ENCODE measurements around the gene CPPED1.

DNA sequence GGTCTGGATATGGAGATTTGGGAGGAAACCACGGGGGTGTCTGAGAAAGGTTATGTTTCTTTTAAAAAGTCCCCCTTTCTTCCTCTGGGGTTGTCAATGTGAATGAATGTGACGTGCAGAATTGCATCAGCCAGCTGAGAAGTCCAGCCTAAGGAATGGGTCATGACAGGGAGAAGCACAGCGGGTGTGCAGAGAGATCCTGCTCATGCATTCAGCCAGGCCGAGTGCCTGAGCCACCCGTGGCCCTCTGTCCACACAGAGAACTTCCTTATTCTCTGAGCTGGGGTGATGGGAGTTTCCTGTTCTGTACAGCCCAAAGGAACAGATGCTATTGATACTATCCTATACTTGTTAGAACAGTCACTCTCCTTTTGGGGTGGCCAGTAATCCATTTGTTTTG is 117.9 kb downstream of the CPPED1 start:
- TF ChIP-seq POLR2AphosphoS5 (IDR thresholded peaks at IDR 0.05): no peak
- TF ChIP-seq, protein P1, sequence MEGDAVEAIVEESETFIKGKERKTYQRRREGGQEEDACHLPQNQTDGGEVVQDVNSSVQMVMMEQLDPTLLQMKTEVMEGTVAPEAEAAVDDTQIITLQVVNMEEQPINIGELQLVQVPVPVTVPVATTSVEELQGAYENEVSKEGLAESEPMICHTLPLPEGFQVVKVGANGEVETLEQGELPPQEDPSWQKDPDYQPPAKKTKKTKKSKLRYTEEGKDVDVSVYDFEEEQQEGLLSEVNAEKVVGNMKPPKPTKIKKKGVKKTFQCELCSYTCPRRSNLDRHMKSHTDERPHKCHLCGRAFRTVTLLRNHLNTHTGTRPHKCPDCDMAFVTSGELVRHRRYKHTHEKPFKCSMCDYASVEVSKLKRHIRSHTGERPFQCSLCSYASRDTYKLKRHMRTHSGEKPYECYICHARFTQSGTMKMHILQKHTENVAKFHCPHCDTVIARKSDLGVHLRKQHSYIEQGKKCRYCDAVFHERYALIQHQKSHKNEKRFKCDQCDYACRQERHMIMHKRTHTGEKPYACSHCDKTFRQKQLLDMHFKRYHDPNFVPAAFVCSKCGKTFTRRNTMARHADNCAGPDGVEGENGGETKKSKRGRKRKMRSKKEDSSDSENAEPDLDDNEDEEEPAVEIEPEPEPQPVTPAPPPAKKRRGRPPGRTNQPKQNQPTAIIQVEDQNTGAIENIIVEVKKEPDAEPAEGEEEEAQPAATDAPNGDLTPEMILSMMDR (IDR thresholded peaks at IDR 0.05): no peak

Measured in gastroesophageal sphincter (tissue), 3 donors.